ENCODE measurements around the gene VPS39.

Gene VPS39

GRCh38 chr15:42207674-42208579 lies at the start of gene VPS39:
VPS39 (minus strand) TSS chr15:42208304; CDS start chr15:42208153, 151 bp downstream.
- H3K4me3 ChIP-seq (ENCODE audit: low read depth, low read length) = peak within 1 kb of the TSS; percentile 94
- TF ChIP-seq CTCF (IDR thresholded peaks at IDR 0.05; ENCODE audit: borderline replicate concordance, insufficient read depth, low read depth, low read length) = no peak

- no peak overlapping the region for H3K4me3 ChIP-seq (ENCODE audit: low read depth, low read length)
- no peak for TF ChIP-seq CTCF (IDR thresholded peaks at IDR 0.05; ENCODE audit: borderline replicate concordance, insufficient read depth, low read depth, low read length)
Observed at GRCh38 chr15:42253300-42253699, 45.2 kb upstream of the VPS39 start.

GRCh38 chr15:42240823-42241222 lies 32.7 kb upstream of the VPS39 start:
- no peak for TF ChIP-seq CTCF (IDR thresholded peaks at IDR 0.05; ENCODE audit: borderline replicate concordance, insufficient read depth, low read depth, low read length)
- no peak overlapping the region for H3K4me3 ChIP-seq (ENCODE audit: low read depth, low read length)

- H3K4me3 ChIP-seq (ENCODE audit: low read depth, low read length) = no peak overlapping the region
- no peak for TF ChIP-seq CTCF (IDR thresholded peaks at IDR 0.05; ENCODE audit: borderline replicate concordance, insufficient read depth, low read depth, low read length)
Observed at GRCh38 chr15:42239528-42240182, 31.6 kb upstream of the VPS39 start.

- no peak for TF ChIP-seq CTCF (IDR thresholded peaks at IDR 0.05; ENCODE audit: borderline replicate concordance, insufficient read depth, low read depth, low read length)
- no peak overlapping the region for H3K4me3 ChIP-seq (ENCODE audit: low read depth, low read length)
Observed at GRCh38 chr15:42233107-42233506, 25.0 kb upstream of the VPS39 start.

- no peak for TF ChIP-seq CTCF (IDR thresholded peaks at IDR 0.05; ENCODE audit: borderline replicate concordance, insufficient read depth, low read depth, low read length)
- no peak overlapping the region for H3K4me3 ChIP-seq (ENCODE audit: low read depth, low read length)
Observed at GRCh38 chr15:42232606-42233005, 24.5 kb upstream of the VPS39 start.

All from GM12875 (cell line).